GM21717 (cell line): ENCODE measurements around the gene PPP1CB.

Experiments
- ATAC-seq: cut with Tn5 transposase; IDR thresholded peaks from one replicate; pipeline ENCODE4 v1.9.1; 2021; ENCODE audit warnings: mild to moderate bottlenecking, moderate library complexity; ENCODE audit not compliant: unreplicated experiment

Gene PPP1CB

GRCh38 chr2:28842042-28842441, 90.4 kb downstream of the PPP1CB start:
- ATAC-seq = no peak
